Measurements from ENCODE around the gene ARPC2. TPM values are rescaled to one million over a fixed set of nuclear protein-coding genes. Genes with fewer than 3 reads are reported as not detected.

The ARPC2 gene
- total and polyA plus RNA-seq, 2 of the 13 experiments (the other 11 are each of a cell fraction or from before 2014, with no cell fraction given): 168 to 303 TPM

- TF ChIP-seq ZMYM4 (CRISPR knock-in tag; IDR thresholded peaks at IDR 0.05) (peak; percentile 76), ZNF207 (IDR thresholded peaks at IDR 0.05; ENCODE audit: borderline replicate concordance) (no peak), ELK4 (CRISPR knock-in tag; IDR thresholded peaks at IDR 0.05; ENCODE audit: borderline replicate concordance) (no peak), ZNF142 (CRISPR knock-in tag; IDR thresholded peaks at IDR 0.05) (peak; percentile 48; the same call in 1 of the 2 replicates), ZBTB2 (CRISPR knock-in tag; IDR thresholded peaks at IDR 0.05; ENCODE audit: low read depth) (no peak), ZBTB14 (CRISPR knock-in tag; IDR thresholded peaks at IDR 0.05) (peak; percentile 83), ZNF547 (CRISPR knock-in tag; IDR thresholded peaks at IDR 0.05) (peak; percentile 38), SKI (IDR thresholded peaks at IDR 0.05; ENCODE audit: partially characterized antibody) (peak; percentile 98), ZC3H13 (CRISPR knock-in tag; IDR thresholded peaks at IDR 0.05) (0 out of 2 replicates have a peak, but pooled peaks have one; percentile 11), ZSCAN12 (CRISPR knock-in tag; IDR thresholded peaks at IDR 0.05) (peak; percentile 93), IRF1 (CRISPR knock-in tag; IDR thresholded peaks at IDR 0.05; ENCODE audit: low read depth) (no peak), FLYWCH1 (CRISPR knock-in tag; IDR thresholded peaks at IDR 0.05) (no peak), YEATS4 (CRISPR knock-in tag; IDR thresholded peaks at IDR 0.05; ENCODE audit: borderline replicate concordance) (peak; percentile 87), JARID2 (CRISPR knock-in tag; IDR thresholded peaks at IDR 0.05; ENCODE audit: insufficient replicate concordance) (no peak), ZMYM3 (CRISPR knock-in tag; IDR thresholded peaks at IDR 0.05) (no peak; the same call in 1 of the 2 replicates)
These were observed 75.3 kb downstream of the ARPC2 start, which contains the start of gene TMBIM1 (continued) for GRCh38 chr2:218292048-218293014.
